Colonic mucosa (tissue), 4 donors: Measurements from ENCODE around the gene CCNC. TPM values are rescaled to one million over a fixed set of nuclear protein-coding genes. Genes with fewer than 3 reads are reported as not detected.
"Not testable (repeated sequence)": the region's sequence is repeated elsewhere in the genome, so short reads cannot be mapped to it uniquely, and the experiment has no call there.

Experiments used
- DNase-seq: peaks from one replicate; pipeline ENCODE4 v3.0.0-alpha.2; 2020
- H3K27ac ChIP-seq: fragments of 200-600 bp; one replicate; pipeline ENCODE4 v1.8.0; 2021
- H3K27me3 ChIP-seq: fragments of 200-600 bp; one replicate; pipeline ENCODE4 v1.8.0; 2021
- H3K36me3 ChIP-seq: fragments of 200-600 bp; one replicate; pipeline ENCODE4 v1.8.0; 2021
- H3K4me1 ChIP-seq: fragments of 200-600 bp; one replicate; pipeline ENCODE4 v1.8.0; 2021; ENCODE audit warnings: mild to moderate bottlenecking
- H3K4me3 ChIP-seq: fragments of 200-600 bp; one replicate; pipeline ENCODE4 v1.8.0; 2021
- H3K9ac ChIP-seq, 2 donors: one replicate each; pipeline ENCODE4 v1.7.0; 2013; ENCODE audit warnings: control low read depth in 2 of 2, low read depth in 2 of 2, low read length in 2 of 2
- H3K9me3 ChIP-seq: fragments of 200-600 bp; one replicate; pipeline ENCODE4 v1.8.0; 2021
- intact Hi-C: fragments of 100-400 bp; cut with DNase I; formaldehyde crosslinking; loops from one replicate; pipeline ENCODE4 v1.14.1; 2022
- total RNA-seq, 2 donors: library from RNA; stranded (reverse); fragmentation: NEBNext Ultra II Directional in 1 of 2; extraction: Animal tissue kit (Norgen Biotek cat#: 25700) in 1 of 2; gene quantifications; one replicate each; pipeline ENCODE4 v1.2.1, GENCODE V29; 2021
- TF ChIP-seq, protein P1 (sequence below): fragments of 200-600 bp; IDR thresholded peaks from one replicate; pipeline ENCODE4 v1.8.0; 2022; ENCODE audit warnings: antibody characterized with exemption, mild to moderate bottlenecking
- donor health status: healthy.
- donor health status: DM: no; HTN: no; CAD: no.
- donor health status: DM: no; HTN: no; CAD: no.

Gene CCNC
- total RNA-seq, 2 donors from 2014 or later = 41.1 to 50.7 TPM

DNA sequence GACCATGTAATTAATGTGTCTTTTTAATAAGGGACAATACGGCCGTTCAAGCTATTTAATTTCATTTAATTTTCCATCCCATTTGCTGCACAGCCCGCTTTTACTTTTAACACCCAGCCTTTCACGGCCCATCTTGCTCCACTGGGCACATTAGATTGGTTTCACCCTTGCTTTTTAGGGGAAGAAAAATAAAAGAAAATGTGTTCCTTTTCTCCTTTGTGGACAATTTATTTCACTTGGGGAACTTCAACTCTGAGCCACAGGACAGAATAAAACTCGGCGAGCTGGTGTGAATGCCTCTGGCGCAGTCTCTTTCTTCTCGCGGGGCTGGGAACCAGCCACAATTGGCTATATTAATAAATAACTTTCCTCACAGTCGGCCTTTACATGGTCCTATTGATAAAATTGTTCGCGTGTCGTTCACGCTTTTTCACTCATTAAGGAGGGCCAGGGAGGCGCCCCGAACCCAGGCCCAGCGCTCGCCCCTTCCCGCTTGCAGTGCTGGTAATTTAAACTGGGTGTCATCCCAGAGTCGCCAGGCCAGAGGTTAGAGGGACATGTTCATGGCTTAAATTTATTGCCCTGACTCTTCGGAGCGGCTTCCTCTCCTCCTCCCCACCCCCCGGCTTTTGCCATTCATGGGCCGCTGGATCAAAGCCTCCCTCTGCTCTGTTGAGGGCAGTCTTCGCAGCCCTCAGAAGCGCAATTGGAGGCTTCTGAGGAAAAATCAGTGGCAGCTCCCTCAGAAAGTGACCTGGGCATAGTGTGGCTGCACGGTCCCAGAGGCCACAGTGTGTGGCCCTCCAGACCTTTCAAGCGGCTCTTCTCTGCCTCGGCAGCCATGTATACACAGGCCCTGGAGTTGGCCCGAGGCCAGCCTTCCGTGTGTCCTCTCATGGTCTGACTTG lies 36.0 kb upstream of the CCNC start:
- intact Hi-C loops = no loop called here
- H3K27ac ChIP-seq = no peak overlapping the region
- TF ChIP-seq, protein P1, sequence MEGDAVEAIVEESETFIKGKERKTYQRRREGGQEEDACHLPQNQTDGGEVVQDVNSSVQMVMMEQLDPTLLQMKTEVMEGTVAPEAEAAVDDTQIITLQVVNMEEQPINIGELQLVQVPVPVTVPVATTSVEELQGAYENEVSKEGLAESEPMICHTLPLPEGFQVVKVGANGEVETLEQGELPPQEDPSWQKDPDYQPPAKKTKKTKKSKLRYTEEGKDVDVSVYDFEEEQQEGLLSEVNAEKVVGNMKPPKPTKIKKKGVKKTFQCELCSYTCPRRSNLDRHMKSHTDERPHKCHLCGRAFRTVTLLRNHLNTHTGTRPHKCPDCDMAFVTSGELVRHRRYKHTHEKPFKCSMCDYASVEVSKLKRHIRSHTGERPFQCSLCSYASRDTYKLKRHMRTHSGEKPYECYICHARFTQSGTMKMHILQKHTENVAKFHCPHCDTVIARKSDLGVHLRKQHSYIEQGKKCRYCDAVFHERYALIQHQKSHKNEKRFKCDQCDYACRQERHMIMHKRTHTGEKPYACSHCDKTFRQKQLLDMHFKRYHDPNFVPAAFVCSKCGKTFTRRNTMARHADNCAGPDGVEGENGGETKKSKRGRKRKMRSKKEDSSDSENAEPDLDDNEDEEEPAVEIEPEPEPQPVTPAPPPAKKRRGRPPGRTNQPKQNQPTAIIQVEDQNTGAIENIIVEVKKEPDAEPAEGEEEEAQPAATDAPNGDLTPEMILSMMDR = no peak
- no peaks in the 10 kb centered on the region for H3K36me3 ChIP-seq
- H3K4me1 ChIP-seq = peaks cover 21% of the 10 kb centered on the region
- peaks cover 91% of the 10 kb centered on the region for H3K27me3 ChIP-seq
- no peak overlapping the region for H3K9ac ChIP-seq
- no peak for DNase-seq
- peak overlapping the region; percentile 26 for H3K4me3 ChIP-seq
- no peaks in the 10 kb centered on the region for H3K9me3 ChIP-seq

DNA sequence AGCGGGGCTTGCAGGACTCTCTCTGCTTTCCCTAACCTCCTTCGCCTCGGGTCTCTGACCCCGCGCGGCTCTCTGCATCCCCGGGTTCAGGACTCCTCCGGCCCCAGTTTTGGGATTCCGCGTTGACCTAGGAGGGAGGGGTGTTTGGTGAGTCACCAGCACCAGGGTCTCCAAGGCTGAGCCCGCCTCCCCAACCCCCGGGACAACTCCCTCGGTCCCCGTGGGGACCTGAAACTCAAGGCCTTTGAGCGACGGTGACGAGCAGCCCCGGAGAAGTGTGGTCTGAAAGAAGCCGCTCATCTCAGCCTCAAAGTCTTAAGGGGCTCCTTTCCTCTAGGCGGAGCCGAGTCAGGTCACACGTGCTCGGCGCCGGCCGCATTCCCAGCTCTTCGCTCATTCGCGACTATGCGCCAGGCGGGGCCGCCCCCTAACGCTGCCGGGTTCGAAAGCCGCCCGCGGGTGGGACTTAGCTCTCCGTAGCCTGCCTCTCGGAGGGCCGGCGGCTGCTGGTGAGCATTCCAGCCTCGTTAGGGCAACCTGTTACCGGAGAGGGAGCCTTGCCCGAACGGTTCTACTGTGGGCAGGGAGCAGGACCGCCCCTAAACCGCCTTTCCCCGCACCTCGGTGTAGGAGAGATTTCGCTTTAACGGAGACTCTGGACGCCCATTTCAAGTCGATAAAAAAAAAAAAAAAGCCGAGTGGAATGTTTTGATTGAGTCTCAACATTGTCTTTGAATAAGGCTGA lies 35.1 kb upstream of the CCNC start:
- no peaks in the 10 kb centered on the region for H3K9me3 ChIP-seq
- no peak overlapping the region for H3K9ac ChIP-seq
- peak overlapping the region; percentile 26 for H3K4me3 ChIP-seq
- peaks cover 83% of the 10 kb centered on the region for H3K27me3 ChIP-seq
- TF ChIP-seq, protein P1 = no peak
- no peak overlapping the region for H3K27ac ChIP-seq
- H3K36me3 ChIP-seq = no peaks in the 10 kb centered on the region
- intact Hi-C loops = no loop called here
- H3K4me1 ChIP-seq = peaks cover 21% of the 10 kb centered on the region
- DNase-seq = no peak

DNA sequence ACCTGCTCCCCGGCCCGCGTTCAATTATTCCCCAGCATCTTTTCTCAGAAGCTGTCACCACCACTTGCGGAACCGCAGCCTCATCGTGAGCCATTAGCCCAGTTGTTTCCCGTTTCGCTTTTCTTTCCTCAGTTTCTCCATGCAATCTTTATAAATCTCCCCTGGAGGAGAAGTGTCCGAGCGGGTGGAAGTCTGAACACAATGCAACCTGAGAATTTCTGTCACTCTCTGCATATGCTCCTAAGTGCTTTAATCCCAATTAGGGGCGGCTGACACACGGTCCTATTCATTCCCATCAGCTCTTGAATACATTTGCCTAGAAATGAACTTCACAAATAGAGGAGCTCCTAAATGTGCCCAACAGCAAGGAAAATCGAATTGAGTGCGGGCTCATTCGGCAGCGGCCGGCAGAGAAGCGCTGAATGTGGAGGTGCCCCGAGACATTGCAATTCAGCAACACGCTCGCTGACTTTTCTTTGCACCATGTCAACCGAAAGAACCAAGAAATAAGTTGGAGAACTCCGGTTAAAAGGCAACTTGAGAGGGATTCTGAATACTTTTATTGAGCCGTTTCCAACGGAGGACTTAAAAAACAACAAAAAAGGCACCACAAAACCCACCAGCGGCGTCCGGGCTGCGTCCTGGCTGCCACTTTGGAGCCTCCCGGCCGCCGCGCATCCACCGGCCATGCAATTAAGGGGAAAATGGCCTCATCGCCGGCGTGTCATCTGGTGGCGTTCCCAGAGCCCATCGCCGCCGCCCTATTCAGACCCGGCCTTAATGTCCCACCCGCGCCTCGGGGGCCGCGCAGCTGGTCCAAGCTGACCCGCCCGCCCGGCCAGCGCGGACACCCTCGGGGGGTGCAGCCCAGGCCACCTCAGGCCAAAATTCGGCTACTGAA lies 34.3 kb upstream of the CCNC start:
- peak overlapping the region; percentile 26 for H3K4me3 ChIP-seq
- H3K36me3 ChIP-seq = no peaks in the 10 kb centered on the region
- H3K4me1 ChIP-seq = peaks cover 21% of the 10 kb centered on the region
- peaks cover 74% of the 10 kb centered on the region for H3K27me3 ChIP-seq
- DNase-seq = no peak
- no peak overlapping the region for H3K9ac ChIP-seq
- TF ChIP-seq, protein P1 = no peak
- no peaks in the 10 kb centered on the region for H3K9me3 ChIP-seq
- H3K27ac ChIP-seq = no peak overlapping the region
- intact Hi-C loops = no loop called here

DNA sequence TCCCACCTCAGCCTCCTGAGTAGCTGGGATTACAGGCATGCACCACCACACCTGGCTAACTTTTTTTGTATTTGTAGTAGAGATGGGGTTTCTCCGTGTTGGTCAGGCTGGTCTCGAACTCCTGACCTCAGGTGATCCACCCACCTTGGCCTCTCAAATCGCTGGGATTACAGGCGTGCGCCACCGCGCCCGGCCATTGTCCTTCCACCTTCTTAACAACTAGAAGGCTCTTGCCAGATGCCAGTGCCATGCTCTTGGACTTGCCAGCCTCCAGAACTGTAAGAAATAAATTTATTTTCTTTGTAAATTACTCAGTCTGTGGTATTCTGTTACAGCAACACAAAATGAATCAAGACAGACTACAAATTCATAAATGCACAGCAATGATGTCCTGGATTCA lies 26.2 kb upstream of the CCNC start:
- H3K9ac ChIP-seq, intact Hi-C loops, H3K9me3 ChIP-seq, DNase-seq, H3K4me3 ChIP-seq, H3K4me1 ChIP-seq, H3K27ac ChIP-seq, H3K36me3 ChIP-seq: not testable (repeated sequence)
- H3K27me3 ChIP-seq = peaks cover 49% of the 10 kb centered on the region

DNA sequence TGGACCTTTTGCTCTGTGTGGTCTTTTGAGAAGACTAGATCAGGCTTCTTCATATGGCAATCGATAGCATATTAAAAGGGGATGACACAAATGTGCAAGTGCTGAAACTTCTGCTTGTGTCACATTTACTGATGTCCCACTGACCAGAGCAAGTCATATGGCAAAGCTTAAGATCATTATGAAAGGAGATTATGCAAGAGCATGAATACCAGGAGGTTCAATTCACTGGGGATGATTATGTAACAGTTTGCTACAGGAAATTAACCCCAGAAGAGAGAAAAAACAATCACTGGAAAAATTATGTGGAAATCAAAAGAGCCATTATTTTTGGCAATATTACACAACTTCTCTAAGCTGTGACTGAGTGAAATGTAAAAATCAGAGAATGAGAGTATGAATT lies 24.4 kb upstream of the CCNC start:
- Histone ChIP-seq H3K27me3 (peaks cover 67% of the 10 kb centered on the region), H3K9me3 (no peaks in the 10 kb centered on the region), H3K36me3 (no peaks in the 10 kb centered on the region), H3K9ac (no peak overlapping the region), H3K27ac (no peak overlapping the region), H3K4me3 (no peak overlapping the region), H3K4me1 (no peaks in the 10 kb centered on the region)
- no peak for DNase-seq
- TF ChIP-seq, protein P1 = no peak
- intact Hi-C loops = no loop called here
